ENCODE data around the gene SLC35D2.

SLC35D2 gene

DNA sequence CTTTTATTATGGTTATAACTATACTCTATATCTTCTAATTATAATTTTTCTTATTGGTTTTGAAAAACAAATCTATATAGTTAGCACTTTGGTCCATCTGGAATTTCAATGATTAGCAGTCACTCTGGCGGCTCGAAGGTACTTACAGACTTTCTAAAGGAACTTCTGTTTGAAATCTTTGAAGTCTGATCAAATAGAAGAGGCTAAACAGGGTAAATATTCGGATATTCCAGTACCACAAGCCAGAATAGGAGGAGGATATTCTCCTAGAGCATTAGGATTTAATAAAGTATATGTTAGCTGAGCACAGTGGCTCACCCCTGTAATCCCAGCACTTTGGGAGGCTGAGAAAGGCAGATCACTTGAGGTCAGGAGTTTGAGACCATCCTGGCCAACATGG, 42.8 kb downstream of the SLC35D2 start:
- no peak overlapping the region for H3K27ac ChIP-seq (ENCODE audit: low read depth, low read length)
- H3K4me2 ChIP-seq (ENCODE audit: low read length), result no peak overlapping the region

GRCh38 chr9:96338299-96338698, 45.2 kb downstream of the SLC35D2 start:
- Histone ChIP-seq H3K4me2 (ENCODE audit: low read length) (no peak overlapping the region), H3K79me2 (ENCODE audit: control insufficient read depth, low read length) (no peaks in the 10 kb centered on the region), H4K20me1 (ENCODE audit: control insufficient read depth, insufficient read depth, low read depth, low read length) (no peaks in the 10 kb centered on the region), H3K27me3 (ENCODE audit: control insufficient read depth, low read length) (no peaks in the 10 kb centered on the region), H3K4me1 (ENCODE audit: control insufficient read depth, low read length) (no peaks in the 10 kb centered on the region), H3K9me3 (ENCODE audit: control insufficient read depth, insufficient read depth, low read length) (no peaks in the 10 kb centered on the region), H3K27ac (ENCODE audit: low read depth, low read length) (no peak overlapping the region), H3K9me2 (replicated peaks; ENCODE audit: control insufficient read depth, low read length) (no peaks in the 10 kb centered on the region), H3K36me3 (ENCODE audit: control insufficient read depth, low read length) (no peaks in the 10 kb centered on the region), H3F3A (ENCODE audit: control insufficient read depth, insufficient read depth) (no peaks in the 10 kb centered on the region), H3K4me3 (ENCODE audit: low read length) (no peak overlapping the region)
- TF ChIP-seq CTCF (IDR thresholded peaks at IDR 0.05; ENCODE audit: low read depth, low read length, poor library complexity, severe bottlenecking) (no peak), EZH2phosphoT487 (IDR thresholded peaks at IDR 0.05; ENCODE audit: borderline replicate concordance, low read length) (no peak)

More for the DNA sequence above, 42.8 kb downstream of the SLC35D2 start:
- H4K20me1 ChIP-seq (ENCODE audit: control insufficient read depth, insufficient read depth, low read depth, low read length), result no peaks in the 10 kb centered on the region
- H3K36me3 ChIP-seq (ENCODE audit: control insufficient read depth, low read length), result no peaks in the 10 kb centered on the region
- no peaks in the 10 kb centered on the region for H3K27me3 ChIP-seq (ENCODE audit: control insufficient read depth, low read length)
- H3K9me2 ChIP-seq (replicated peaks; ENCODE audit: control insufficient read depth, low read length), result no peaks in the 10 kb centered on the region
- H3K79me2 ChIP-seq (ENCODE audit: control insufficient read depth, low read length), result no peaks in the 10 kb centered on the region
- no peak for TF ChIP-seq CTCF (IDR thresholded peaks at IDR 0.05; ENCODE audit: low read depth, low read length, poor library complexity, severe bottlenecking)
- TF ChIP-seq EZH2phosphoT487 (IDR thresholded peaks at IDR 0.05; ENCODE audit: borderline replicate concordance, low read length), result no peak
- no peaks in the 10 kb centered on the region for H3K9me3 ChIP-seq (ENCODE audit: control insufficient read depth, insufficient read depth, low read length)
- no peaks in the 10 kb centered on the region for H3K4me1 ChIP-seq (ENCODE audit: control insufficient read depth, low read length)
- no peaks in the 10 kb centered on the region for H3F3A ChIP-seq (ENCODE audit: control insufficient read depth, insufficient read depth)
- no peak overlapping the region for H3K4me3 ChIP-seq (ENCODE audit: low read length)

DNA sequence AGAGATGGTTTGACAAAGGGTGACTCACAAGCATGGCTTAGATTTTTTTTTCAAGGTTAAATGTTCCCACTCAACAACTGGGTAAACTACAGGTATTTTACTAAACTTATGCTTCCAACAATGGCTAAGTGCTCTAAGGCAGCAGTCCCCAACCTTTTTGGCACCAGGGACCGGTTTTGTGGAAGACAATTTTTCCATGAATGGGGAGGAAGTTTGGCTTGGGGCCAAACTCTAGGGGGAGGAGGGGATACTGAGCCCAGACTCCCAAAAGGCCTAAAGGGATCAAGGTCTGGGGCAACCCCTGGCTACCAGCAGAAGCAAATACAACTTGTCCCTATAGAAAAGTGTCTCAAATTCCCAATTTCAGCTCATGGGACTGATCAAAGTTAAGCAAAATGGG, 49.6 kb downstream of the SLC35D2 start:
- Histone ChIP-seq H3F3A (ENCODE audit: control insufficient read depth, insufficient read depth) (no peaks in the 10 kb centered on the region), H3K4me1 (ENCODE audit: control insufficient read depth, low read length) (no peaks in the 10 kb centered on the region), H3K9me3 (ENCODE audit: control insufficient read depth, insufficient read depth, low read length) (no peaks in the 10 kb centered on the region), H3K36me3 (ENCODE audit: control insufficient read depth, low read length) (no peaks in the 10 kb centered on the region), H3K9me2 (replicated peaks; ENCODE audit: control insufficient read depth, low read length) (no peaks in the 10 kb centered on the region), H3K79me2 (ENCODE audit: control insufficient read depth, low read length) (no peaks in the 10 kb centered on the region), H3K4me3 (ENCODE audit: low read length) (no peak overlapping the region), H4K20me1 (ENCODE audit: control insufficient read depth, insufficient read depth, low read depth, low read length) (no peaks in the 10 kb centered on the region), H3K4me2 (ENCODE audit: low read length) (no peak overlapping the region), H3K27ac (ENCODE audit: low read depth, low read length) (no peak overlapping the region), H3K27me3 (ENCODE audit: control insufficient read depth, low read length) (no peaks in the 10 kb centered on the region)
- TF ChIP-seq EZH2phosphoT487 (IDR thresholded peaks at IDR 0.05; ENCODE audit: borderline replicate concordance, low read length) (no peak), CTCF (IDR thresholded peaks at IDR 0.05; ENCODE audit: low read depth, low read length, poor library complexity, severe bottlenecking) (no peak)

All from DOHH2 (cell line).